Measurements from ENCODE around the gene ARL6IP5.
A peak's percentile ranks its signal among the peaks of the same experiment; 100 is the strongest.

Gene ARL6IP5

GRCh38 chr3:69095636-69096035, 10.9 kb downstream of the ARL6IP5 start:
- peak; percentile 32 for ATAC-seq
- Mint-ChIP-seq H3K36me3 (ENCODE audit: low read depth) (peaks cover 37% of the 10 kb centered on the region), H3K27ac (peak overlapping the region; percentile 96), H3K4me1 (peaks cover 76% of the 10 kb centered on the region), H3K9me3 (no peaks in the 10 kb centered on the region), H3K4me3 (peak overlapping the region; percentile 61), H3K27me3 (no peaks in the 10 kb centered on the region)
- DNase-seq, result no peak

- Mint-ChIP-seq H3K4me1 (peaks cover 71% of the 10 kb centered on the region), H3K36me3 (ENCODE audit: low read depth) (peaks cover 34% of the 10 kb centered on the region), H3K27ac (no peak overlapping the region), H3K27me3 (no peaks in the 10 kb centered on the region), H3K4me3 (peak overlapping the region; percentile 61), H3K9me3 (no peaks in the 10 kb centered on the region)
- ATAC-seq (no peak), DNase-seq (no peak)
Measured at GRCh38 chr3:69096299-69096698, 11.6 kb downstream of the ARL6IP5 start.

DNA sequence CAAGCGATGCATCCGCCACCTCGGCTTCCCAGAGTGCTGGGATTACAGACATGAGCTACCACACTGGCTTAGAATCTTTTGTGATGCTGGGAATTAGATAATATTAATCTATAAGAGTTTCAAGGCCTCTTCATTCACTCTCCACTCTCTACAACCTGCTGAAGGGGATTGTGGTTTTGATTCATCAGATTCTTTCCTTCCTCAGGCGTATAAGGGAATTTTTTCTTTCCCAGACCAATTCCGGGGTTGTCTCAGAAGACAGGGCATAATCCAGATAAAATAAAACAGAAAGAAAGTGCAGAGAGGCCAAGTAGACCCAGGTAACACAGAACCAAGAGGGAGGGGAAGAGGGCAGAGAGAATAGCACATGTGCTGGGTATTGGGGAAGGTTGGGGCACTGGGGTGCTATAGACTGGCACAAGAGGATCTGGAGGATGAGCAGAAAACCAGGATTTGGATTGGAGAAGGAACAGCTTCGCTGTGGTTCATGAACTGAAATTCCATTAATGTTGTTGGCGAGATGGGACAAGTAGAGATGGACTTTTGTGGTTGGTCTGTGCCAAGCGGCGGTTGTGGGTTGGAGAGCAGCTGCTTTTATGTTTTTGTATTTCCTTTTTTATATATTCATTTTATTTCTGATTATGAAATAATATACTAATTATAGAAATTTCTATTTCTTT, 12.8 kb downstream of the ARL6IP5 start:
- Mint-ChIP-seq H3K36me3 (ENCODE audit: low read depth) (peaks cover 38% of the 10 kb centered on the region), H3K4me3 (no peak overlapping the region), H3K4me1 (peaks cover 64% of the 10 kb centered on the region), H3K27ac (peak overlapping the region; percentile 66), H3K27me3 (no peaks in the 10 kb centered on the region), H3K9me3 (no peaks in the 10 kb centered on the region)
- DNase-seq, result no peak
- ATAC-seq, result no peak

GRCh38 chr3:69099576-69099975, 14.8 kb downstream of the ARL6IP5 start:
- ATAC-seq (no peak), DNase-seq (no peak)
- H3K4me3 Mint-ChIP-seq, result no peak overlapping the region
- H3K27ac Mint-ChIP-seq, result no peak overlapping the region
- no peaks in the 10 kb centered on the region for H3K9me3 Mint-ChIP-seq
- H3K36me3 Mint-ChIP-seq (ENCODE audit: low read depth), result peaks cover 49% of the 10 kb centered on the region
- H3K27me3 Mint-ChIP-seq, result no peaks in the 10 kb centered on the region
- H3K4me1 Mint-ChIP-seq, result peaks cover 49% of the 10 kb centered on the region

DNA sequence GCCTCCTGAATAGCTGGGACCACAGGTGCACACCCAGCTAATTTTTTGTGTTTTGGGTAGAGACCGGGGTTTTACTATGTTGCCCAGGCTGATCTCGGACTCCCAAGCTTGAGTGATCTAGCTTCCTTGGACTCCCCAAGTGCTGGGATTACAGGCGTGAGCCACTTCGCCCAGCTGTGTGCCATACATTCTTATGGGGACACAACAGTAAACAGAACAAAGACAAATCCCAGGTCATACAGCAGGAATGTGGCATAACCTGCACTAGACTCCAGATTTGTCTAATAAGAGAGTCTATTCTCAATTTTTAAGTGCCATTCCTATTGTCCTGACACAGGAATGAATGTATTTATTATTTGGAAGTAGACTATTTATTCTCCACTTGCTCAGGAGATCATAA, 17.6 kb downstream of the ARL6IP5 start:
- H3K4me3 Mint-ChIP-seq, result no peak overlapping the region
- no peak overlapping the region for H3K27ac Mint-ChIP-seq

GRCh38 chr3:69103123-69103522, 18.4 kb downstream of the ARL6IP5 start:
- DNase-seq, result no peak
- no peaks in the 10 kb centered on the region for H3K9me3 Mint-ChIP-seq
- H3K36me3 Mint-ChIP-seq (ENCODE audit: low read depth), result peaks cover 41% of the 10 kb centered on the region
- peaks cover 35% of the 10 kb centered on the region for H3K4me1 Mint-ChIP-seq
- H3K27me3 Mint-ChIP-seq, result no peaks in the 10 kb centered on the region
- no peak for ATAC-seq
- no peak overlapping the region for H3K27ac Mint-ChIP-seq
- H3K4me3 Mint-ChIP-seq, result no peak overlapping the region

More for the DNA sequence above, 17.6 kb downstream of the ARL6IP5 start:
- no peaks in the 10 kb centered on the region for H3K27me3 Mint-ChIP-seq
- H3K9me3 Mint-ChIP-seq, result no peaks in the 10 kb centered on the region
- peaks cover 35% of the 10 kb centered on the region for H3K4me1 Mint-ChIP-seq
- H3K36me3 Mint-ChIP-seq (ENCODE audit: low read depth), result peaks cover 45% of the 10 kb centered on the region
- ATAC-seq (no peak), DNase-seq (no peak)

GRCh38 chr3:69104586-69104985, 19.8 kb downstream of the ARL6IP5 start:
- Mint-ChIP-seq H3K4me1 (peaks cover 40% of the 10 kb centered on the region), H3K27ac (no peak overlapping the region), H3K4me3 (no peak overlapping the region), H3K27me3 (no peaks in the 10 kb centered on the region), H3K36me3 (ENCODE audit: low read depth) (peaks cover 36% of the 10 kb centered on the region), H3K9me3 (no peaks in the 10 kb centered on the region)
- no peak for ATAC-seq
- no peak for DNase-seq

GRCh38 chr3:69105320-69105719, 20.6 kb downstream of the ARL6IP5 start:
- Mint-ChIP-seq H3K36me3 (ENCODE audit: low read depth) (peaks cover 33% of the 10 kb centered on the region), H3K9me3 (no peaks in the 10 kb centered on the region), H3K27ac (no peak overlapping the region), H3K27me3 (no peaks in the 10 kb centered on the region), H3K4me1 (peaks cover 37% of the 10 kb centered on the region), H3K4me3 (no peak overlapping the region)
- no peak for ATAC-seq
- DNase-seq, result no peak

DNA sequence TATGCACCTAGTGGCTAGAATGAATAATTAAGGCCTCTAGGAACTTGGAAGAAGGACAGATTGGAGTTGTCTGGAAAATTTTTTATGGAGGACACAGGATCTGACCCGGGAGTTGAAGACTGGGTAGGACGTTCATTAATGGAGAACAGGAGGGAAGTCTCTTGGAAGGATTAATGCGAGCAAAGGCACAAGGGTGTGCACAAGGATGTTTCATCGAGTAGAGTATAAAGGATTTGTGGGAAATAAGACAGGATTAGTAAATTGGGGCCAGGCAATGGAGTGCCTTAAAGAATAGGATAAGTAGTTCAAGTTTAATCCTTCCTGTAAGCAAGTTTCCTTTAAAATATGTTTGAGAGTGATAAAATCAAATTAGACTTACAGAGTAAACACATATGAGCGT, 23.1 kb downstream of the ARL6IP5 start:
- Mint-ChIP-seq H3K27ac (no peak overlapping the region), H3K4me1 (peaks cover 36% of the 10 kb centered on the region)

GRCh38 chr3:69108811-69109210, 24.1 kb downstream of the ARL6IP5 start:
- H3K27ac Mint-ChIP-seq, result no peak overlapping the region
- H3K9me3 Mint-ChIP-seq, result no peaks in the 10 kb centered on the region
- H3K4me1 Mint-ChIP-seq, result peaks cover 46% of the 10 kb centered on the region
- no peak for DNase-seq
- no peak for ATAC-seq
- H3K4me3 Mint-ChIP-seq, result no peak overlapping the region
- no peaks in the 10 kb centered on the region for H3K27me3 Mint-ChIP-seq
- H3K36me3 Mint-ChIP-seq (ENCODE audit: low read depth), result peaks cover 18% of the 10 kb centered on the region

More for the DNA sequence above, 23.1 kb downstream of the ARL6IP5 start:
- Mint-ChIP-seq H3K4me3 (no peak overlapping the region), H3K27me3 (no peaks in the 10 kb centered on the region), H3K9me3 (no peaks in the 10 kb centered on the region), H3K36me3 (ENCODE audit: low read depth) (peaks cover 21% of the 10 kb centered on the region)
- DNase-seq, result no peak
- no peak for ATAC-seq

DNA sequence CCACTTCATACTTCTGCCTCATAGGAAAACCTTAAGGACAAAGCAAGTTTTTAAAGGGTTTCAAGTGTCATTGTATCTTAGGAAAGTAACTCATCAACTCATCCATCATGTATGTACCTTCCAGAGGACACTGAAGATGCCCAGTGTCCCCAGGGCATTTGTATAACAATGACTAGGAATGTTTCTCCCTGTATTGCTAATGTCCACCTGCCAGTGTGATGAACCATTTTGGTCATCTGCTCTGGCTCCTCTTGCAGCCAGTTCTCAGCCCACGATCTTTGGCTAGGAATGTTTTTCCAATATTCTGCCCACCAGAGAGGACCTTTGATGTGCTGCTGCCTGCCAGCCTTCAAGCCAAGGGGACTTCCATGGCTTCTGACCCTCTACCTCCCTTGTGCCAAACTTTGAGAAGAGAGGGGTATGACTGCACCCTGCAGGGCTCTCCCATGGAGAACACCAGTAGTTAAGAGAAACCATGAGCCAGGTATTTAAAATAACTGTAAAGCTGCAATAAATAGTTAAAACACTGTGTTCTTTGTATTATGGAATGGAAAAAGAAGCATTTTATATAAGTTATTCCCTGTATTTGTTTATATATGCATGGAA, 26.3 kb downstream of the ARL6IP5 start:
- Mint-ChIP-seq H3K4me1 (peaks cover 42% of the 10 kb centered on the region), H3K36me3 (ENCODE audit: low read depth) (peaks cover 3% of the 10 kb centered on the region), H3K27me3 (no peaks in the 10 kb centered on the region), H3K27ac (no peak overlapping the region), H3K4me3 (no peak overlapping the region), H3K9me3 (no peaks in the 10 kb centered on the region)
- ATAC-seq, result no peak
- DNase-seq, result no peak

- Mint-ChIP-seq H3K27ac (peak overlapping the region; percentile 17), H3K36me3 (ENCODE audit: low read depth) (no peaks in the 10 kb centered on the region), H3K27me3 (no peaks in the 10 kb centered on the region), H3K4me3 (no peak overlapping the region), H3K9me3 (no peaks in the 10 kb centered on the region), H3K4me1 (peaks cover 29% of the 10 kb centered on the region)
- ATAC-seq (peak; percentile 63), DNase-seq (no peak)
Measured at GRCh38 chr3:69113536-69113935, 28.8 kb downstream of the ARL6IP5 start.

DNA sequence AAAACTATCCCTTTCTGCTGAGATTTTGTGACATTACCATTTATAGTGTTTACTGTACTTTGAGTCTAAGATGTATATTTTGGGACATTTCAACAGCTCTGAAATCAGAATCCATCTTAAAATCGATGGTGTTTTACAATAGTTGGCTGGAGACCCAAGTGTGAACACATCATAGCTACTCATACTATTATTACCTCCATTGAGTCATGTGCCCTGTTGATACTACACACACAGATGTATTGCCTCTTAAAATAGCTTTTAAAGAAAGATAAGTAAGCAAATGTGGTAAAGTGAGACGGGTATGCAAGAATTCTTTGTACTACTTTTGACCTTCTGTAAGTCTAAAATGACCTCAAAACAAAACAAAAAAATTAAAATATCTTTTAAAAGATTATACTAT, 31.0 kb downstream of the ARL6IP5 start:
- Mint-ChIP-seq H3K4me1 (peaks cover 24% of the 10 kb centered on the region), H3K36me3 (ENCODE audit: low read depth) (no peaks in the 10 kb centered on the region), H3K9me3 (no peaks in the 10 kb centered on the region), H3K4me3 (no peak overlapping the region), H3K27me3 (no peaks in the 10 kb centered on the region), H3K27ac (no peak overlapping the region)
- ATAC-seq (no peak), DNase-seq (no peak)

DNA sequence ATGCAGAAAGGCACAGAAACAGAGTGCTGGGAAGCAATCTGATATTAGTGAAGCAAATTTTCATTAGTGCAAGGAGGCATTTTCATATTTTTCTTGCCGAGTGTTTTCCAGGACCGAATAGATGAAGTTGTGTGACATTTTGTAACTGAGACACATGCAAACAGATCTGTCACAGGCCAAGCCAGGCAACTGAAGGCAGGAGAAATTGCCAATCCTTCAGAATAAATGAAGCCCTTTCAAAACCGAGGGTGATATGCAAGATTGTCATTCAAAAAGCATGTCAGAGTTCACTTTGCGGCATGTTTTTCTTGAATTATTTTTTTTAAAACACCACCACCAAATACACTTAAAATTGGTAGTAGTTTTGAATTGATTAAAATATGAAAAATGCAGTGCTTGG, 31.4 kb downstream of the ARL6IP5 start:
- H3K4me3 Mint-ChIP-seq, result no peak overlapping the region
- H3K27me3 Mint-ChIP-seq, result no peaks in the 10 kb centered on the region
- DNase-seq (no peak), ATAC-seq (no peak)
- no peaks in the 10 kb centered on the region for H3K36me3 Mint-ChIP-seq (ENCODE audit: low read depth)
- H3K4me1 Mint-ChIP-seq, result peaks cover 25% of the 10 kb centered on the region
- no peaks in the 10 kb centered on the region for H3K9me3 Mint-ChIP-seq
- H3K27ac Mint-ChIP-seq, result no peak overlapping the region

- Mint-ChIP-seq H3K4me3 (no peak overlapping the region), H3K27ac (no peak overlapping the region), H3K27me3 (no peaks in the 10 kb centered on the region), H3K36me3 (ENCODE audit: low read depth) (no peaks in the 10 kb centered on the region), H3K4me1 (peaks cover 25% of the 10 kb centered on the region), H3K9me3 (no peaks in the 10 kb centered on the region)
- ATAC-seq (no peak), DNase-seq (no peak)
Measured at GRCh38 chr3:69116897-69117296, 32.2 kb downstream of the ARL6IP5 start.
